Mucosa of gallbladder (tissue), 1 donor: ENCODE data around the gene RAD51. TPM values are rescaled to one million over a fixed set of nuclear protein-coding genes. Genes with fewer than 3 reads are reported as not detected.
"Not testable (repeated sequence)": the region's sequence is repeated elsewhere in the genome, so short reads cannot be mapped to it uniquely, and the experiment has no call there.

ENCODE experiments used
- DNase-seq: peaks from one replicate; pipeline ENCODE4 v3.0.0-alpha.2; 2020; ENCODE audit warnings: low spot score
- total RNA-seq: library from RNA; stranded (reverse); gene quantifications from one replicate; pipeline ENCODE4 v1.2.1, GENCODE V29; 2021
- donor health status: DM: no; HTN: no; CAD: no.

The RAD51 gene
- 1.3 TPM for total RNA-seq

GRCh38 chr15:40694688-40695468, at the start of gene RAD51:
RAD51 (plus strand) TSS chr15:40695174; CDS start chr15:40698759, 3,585 bp downstream.
- DNase-seq = peak; percentile 94

DNA sequence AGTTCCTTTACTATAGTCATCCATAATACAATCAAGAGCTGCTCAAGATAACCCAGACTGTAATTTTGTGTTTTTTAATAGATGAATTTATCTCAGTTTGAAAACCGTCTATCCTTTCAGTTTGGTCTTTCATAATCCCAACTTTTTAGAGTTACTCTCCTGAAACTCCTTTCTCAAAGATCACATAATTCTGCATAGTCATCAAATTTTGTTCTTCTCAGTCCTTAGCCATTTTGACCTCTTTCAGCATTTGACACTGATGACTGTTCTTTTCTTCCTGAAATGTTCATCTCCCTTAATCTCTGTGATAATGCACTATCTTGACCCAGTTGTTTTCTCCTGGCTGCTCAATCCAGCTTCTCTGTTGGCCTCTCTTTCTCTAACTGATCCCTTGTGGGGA, 47.5 kb upstream of the RAD51 start:
- DNase-seq = no peak

GRCh38 chr15:40650479-40650878, 44.5 kb upstream of the RAD51 start:
- no peak for DNase-seq

DNA sequence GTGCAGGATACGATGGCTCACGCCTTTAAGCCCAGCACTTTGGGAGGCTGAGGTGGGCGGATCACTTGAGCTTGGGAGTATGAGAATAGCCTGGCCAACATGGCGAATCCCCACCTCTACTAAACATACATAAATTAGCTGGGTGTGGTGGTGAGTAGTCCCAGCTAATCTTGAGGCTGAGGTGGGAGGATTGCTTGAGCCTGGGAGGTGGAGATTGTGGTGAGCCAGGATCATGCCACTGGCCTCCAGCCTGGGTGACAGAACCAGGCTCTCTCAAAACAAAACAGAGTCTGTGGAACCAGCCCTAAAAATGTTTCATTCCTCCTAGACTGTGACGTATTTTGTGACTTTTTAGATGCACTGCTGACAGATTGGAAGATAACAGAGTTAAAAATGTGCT, 34.3 kb upstream of the RAD51 start:
- no peak for DNase-seq

- no peak for DNase-seq
These were observed 30.1 kb upstream of the RAD51 start for GRCh38 chr15:40664909-40665308.

DNA sequence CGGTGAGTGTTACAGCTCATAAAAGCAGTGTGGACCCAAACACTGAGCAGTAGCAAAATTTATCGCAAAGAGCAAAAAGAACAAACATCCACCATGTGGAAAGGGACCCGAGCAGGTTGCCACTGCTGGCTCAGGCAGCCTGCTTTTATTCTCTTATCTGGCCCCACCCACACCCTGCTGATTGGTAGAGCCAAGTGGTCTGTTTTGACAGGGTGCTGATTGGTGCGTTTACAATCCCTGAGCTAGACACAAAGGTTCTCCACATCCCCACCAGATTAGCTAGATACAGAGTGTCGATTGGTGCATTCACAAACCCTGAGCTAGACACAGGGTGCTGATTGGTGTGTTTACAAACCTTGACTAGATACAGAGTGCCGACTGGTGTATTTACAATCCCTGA, 18.7 kb upstream of the RAD51 start:
- not testable (repeated sequence) for DNase-seq

- DNase-seq = not testable (repeated sequence)
These were observed 18.1 kb upstream of the RAD51 start for GRCh38 chr15:40676906-40677305.

- DNase-seq = no peak
These were observed 14.8 kb upstream of the RAD51 start for GRCh38 chr15:40680151-40680550.

DNA sequence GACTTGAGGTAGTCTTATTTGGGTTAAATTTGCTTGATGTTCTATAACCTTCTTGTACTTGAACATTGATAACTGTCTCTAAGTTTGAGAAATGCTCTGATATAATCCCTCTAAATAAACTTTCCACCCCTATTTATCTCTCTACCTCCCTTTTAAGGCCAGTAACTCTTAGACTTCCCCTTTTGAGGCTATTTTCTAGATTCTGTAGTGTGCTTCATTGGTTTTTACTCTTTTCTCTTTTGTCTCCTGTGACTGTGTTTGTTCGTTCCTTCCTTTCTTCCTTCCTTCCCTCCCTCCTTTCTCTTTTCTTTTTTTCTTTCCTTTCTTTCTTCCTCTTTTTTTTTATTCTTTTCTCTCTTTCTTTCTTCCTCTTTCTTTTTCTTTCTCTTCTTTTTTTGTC, 14.0 kb upstream of the RAD51 start:
- not testable (repeated sequence) for DNase-seq

DNA sequence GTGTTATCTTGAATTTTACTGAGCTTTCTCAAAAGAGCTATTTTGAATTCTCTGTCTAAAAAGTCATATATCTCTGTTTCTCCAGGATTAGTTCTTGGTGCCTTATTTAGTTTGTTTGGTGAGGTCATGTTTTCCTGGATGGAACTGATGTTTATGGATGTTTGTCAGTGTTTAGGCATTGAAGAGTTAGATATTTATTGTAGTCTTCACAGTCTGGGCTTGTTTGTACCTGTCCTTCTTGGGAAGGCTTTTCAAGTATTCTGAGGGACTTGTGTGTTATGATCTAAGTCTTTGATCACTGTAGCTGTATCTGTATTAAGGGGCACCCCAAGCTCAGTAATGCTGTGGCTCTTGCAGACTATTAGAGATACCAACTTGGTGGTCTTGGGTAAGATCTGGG, 10.6 kb upstream of the RAD51 start:
- DNase-seq = no peak

- DNase-seq = no peak
These were observed 9.6 kb upstream of the RAD51 start for GRCh38 chr15:40685376-40685775.

DNA sequence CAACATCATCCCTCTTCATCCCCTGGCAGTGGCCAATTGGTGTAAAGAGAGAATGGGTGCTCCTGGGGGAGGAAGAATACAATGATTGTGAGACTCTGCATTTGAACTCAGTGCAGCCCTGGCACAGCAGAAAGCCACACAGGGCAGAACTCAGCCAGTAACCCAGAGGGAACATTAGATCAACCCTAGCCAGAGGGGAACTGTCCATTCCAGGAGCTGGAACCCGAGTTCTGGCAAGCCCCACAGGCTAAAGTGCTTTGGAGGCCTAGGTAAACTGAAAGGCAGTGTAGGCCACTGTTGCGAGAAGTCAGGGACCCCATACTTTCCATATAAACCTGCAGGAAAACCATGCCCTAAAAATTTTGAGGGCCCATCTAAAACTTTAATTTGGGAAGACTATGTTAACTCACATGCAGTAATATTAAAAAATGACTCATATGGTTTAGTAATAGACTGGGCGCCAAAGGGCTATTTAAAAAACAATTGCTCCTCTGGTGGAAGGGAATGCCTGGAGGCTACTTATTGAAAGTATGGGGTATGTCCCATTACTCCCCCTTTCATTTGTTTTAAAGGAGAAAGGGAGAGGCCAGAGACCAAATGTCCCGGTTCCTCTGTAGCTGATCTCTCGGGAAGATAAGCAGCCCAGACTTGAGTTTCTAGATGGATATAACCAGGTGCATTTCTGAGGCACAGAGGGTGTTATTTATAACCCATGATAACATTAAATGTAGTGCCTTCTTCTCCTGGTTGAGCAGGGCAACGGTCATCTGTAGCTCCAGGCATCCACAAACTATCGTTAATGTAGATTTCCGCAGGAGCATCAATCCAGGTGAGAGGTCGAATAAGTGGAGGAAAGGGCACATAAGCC, 5.8 kb upstream of the RAD51 start:
- DNase-seq = no peak

DNA sequence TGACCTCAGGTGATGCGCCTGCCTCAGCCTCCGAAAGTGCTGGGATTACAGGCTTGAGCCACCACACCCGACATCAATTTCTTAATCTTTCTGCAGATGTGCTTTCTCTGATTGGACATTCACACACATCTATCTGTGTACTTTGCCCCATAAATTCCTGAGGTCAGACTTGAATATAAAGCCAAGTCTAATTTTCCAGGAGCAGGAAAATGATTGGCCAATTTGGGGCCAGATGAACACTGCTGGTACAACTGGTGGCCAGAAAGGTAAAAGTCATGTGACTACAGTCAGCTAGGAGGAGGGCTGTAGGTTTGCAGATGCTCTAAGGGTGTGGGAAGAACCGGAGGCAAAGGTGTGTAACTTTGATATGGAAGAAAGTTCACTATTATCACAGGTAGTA, 3.2 kb upstream of the RAD51 start:
- DNase-seq = no peak

DNA sequence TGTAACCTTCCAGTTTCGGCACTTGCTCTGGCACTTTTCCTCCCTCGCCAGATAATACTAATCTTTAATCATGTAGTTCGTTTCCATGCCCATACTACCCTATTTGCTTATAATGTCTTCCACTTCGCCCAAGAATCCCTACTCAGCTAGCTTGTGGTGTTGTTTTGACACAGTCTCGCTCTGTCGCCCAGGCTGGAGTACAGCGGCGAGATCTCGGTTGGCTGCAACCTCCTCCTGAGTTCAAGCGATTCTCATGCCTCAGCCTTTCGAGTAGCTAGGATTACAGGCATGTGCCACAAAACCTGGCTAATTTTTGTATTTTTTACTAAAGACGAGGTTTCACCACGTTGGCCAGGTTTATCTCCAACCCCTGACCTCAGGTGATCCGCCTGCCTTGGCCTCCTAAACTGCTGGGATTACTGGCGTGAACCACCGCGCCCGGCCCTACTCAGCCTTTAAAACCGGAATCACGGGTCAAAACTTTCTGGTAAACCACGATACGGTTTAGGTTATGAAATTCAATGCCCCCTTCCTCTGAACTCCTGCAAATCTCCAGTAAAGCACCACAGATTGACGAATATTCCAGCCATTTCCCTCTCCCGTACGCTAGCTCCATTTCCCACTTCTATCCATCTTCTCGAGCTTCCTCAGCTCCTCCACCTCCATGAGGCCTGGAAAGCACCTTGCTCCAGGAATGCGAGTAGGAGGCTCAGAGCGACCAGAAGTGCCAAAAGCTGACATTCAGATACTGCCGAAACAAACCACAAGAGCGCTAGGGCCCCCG, 878 bp upstream of the RAD51 start:
- DNase-seq = no peak

DNA sequence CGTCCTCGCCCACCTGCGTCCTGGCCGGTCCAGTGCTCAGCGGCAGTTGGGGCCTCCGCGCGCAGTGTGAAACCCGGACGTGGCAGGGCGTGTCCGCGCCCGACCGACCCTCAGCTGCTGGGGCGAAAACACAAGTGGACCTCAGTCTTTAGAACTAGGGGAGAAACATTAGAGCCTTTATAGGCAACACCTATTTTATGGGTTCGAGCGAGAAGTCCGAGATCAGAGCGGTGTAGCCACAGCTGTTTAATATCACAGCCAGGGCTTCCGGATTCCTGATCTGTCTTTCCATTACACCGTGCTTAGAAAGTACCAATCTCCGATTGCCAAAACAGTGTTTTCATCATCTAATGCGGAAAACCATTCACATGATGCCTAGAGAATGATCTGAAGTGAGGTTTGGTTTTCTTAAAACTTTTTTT, 506 bp downstream of the RAD51 start:
- no peak for DNase-seq

DNA sequence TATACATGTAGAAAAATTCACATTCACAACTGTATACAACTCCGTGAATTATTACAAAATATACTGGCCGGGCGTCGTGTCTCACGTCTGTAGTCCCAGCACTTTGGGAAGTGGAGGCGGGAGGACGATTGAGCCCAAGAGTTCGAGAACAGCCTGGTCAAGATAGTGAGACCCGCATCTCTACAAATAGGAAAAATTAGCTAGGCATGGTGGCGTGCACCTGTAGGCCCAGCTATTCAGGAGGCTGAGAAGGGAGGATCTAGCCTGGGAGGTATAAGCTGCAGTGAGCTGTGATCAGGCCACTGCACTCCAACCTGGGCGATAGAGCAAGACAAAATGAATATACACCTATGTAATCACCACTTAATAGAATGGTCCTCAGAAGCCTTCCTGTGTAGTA, 1.3 kb downstream of the RAD51 start:
- no peak for DNase-seq

DNA sequence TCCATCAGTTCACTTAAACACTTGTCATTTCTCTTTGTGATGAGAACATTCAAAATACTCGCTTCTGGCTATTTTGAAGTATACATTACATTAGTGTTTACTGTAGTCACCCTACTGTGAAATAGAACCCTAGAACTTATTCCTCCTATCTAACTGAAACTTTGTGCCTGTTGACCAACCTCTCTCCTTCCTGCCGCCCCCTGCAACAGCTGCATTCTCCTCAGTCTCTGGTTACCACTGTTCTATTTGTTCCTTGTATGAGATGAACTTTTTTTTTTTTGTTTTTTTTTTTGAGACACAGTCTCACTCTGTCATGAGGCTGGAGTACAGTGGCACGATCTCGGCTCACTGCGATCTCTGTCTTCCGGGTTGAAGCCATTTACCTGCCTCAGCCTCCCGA, 2.9 kb downstream of the RAD51 start:
- DNase-seq = no peak

- DNase-seq = no peak
These were observed 7.1 kb downstream of the RAD51 start for GRCh38 chr15:40702077-40702476.

GRCh38 chr15:40706121-40706520, 11.1 kb downstream of the RAD51 start:
- DNase-seq = no peak

- DNase-seq = no peak
These were observed 19.2 kb downstream of the RAD51 start for GRCh38 chr15:40714144-40714543.

DNA sequence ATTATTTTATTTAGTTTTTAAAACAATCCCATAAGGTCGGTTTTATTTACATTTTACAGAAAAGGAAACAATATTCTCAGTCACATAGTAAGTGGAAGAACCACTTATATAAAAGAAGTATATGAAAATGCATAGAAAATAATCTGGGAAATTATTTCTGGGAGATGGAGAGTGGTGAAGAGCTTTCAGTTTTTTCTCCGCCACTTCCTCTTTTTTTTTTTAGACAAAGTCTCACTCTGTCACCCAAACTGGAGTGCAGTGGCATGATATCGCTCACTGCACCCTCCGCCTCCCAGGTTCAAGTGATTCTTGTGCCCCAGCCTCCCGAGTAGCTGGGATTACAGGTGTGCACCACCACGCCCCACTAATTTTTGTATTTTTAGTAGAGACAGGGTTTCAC, 21.2 kb downstream of the RAD51 start:
- DNase-seq = no peak

DNA sequence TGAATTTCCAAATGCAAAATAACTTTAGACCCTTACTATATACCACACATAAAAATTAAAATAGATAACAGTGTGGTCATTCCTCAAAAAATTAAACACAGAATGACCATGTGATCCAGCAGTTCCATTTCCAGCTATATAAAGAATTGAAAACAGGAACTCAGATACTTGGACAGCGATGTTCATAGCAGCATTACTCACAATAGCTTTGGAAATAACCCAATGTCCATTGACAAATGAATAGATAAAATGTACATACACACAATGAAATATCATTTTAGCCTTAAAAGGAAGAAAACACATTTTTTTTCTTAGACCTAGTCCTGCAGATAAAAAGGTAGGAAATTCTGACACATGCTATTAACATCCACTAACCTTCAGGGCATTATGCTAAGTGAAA, 26.7 kb downstream of the RAD51 start:
- DNase-seq = no peak
